ENCODE measurements around the gene IGFBPL1. TPM values are rescaled to one million over a fixed set of nuclear protein-coding genes. Genes with fewer than 3 reads are reported as not detected.

IGFBPL1 gene
- total RNA-seq, 1 experiment from 2014 or later = 37.9 TPM

GRCh38 chr9:38367898-38368297, 56.4 kb downstream of the IGFBPL1 start:
- Histone ChIP-seq H2BK5ac (ENCODE audit: insufficient read length, low read length) (no peak overlapping the region), H3K18ac (ENCODE audit: insufficient read length, low read depth, low read length) (no peak overlapping the region), H3K79me1 (ENCODE audit: insufficient read depth, low read depth, low read length, poor library complexity, severe bottlenecking) (no peaks in the 10 kb centered on the region), H4K5ac (ENCODE audit: insufficient read length, low read depth, low read length) (no peak overlapping the region), H2AFZ (ENCODE audit: low read length) (no peak overlapping the region), H3K4me1 (ENCODE audit: insufficient read depth, low read length) (no peaks in the 10 kb centered on the region), H2BK20ac (ENCODE audit: low read depth, low read length, poor library complexity, severe bottlenecking) (no peak overlapping the region), H3K4me2 (ENCODE audit: insufficient read depth, insufficient read length, low read length) (no peak overlapping the region), H3K79me2 (ENCODE audit: insufficient read depth, low read length) (no peaks in the 10 kb centered on the region), H3K56ac (ENCODE audit: insufficient read length, low read depth, low read length) (no peak overlapping the region), H2AK5ac (ENCODE audit: insufficient read length, low read length) (no peak overlapping the region), H3K14ac (ENCODE audit: insufficient read depth, low read length) (no peak overlapping the region), H3K23me2 (ENCODE audit: insufficient read length, low read depth, low read length, poor library complexity, severe bottlenecking) (no peaks in the 10 kb centered on the region), H3K9ac (ENCODE audit: extremely low read depth, insufficient read length, low read length) (no peak overlapping the region), H4K91ac (ENCODE audit: insufficient read length, low read depth, low read length) (no peak overlapping the region), H3T11ph (ENCODE audit: low read length) (no peak overlapping the region), H4K8ac (replicated peaks; ENCODE audit: insufficient read length, low read depth, low read length) (no peak overlapping the region), H3K9me3 (ENCODE audit: control insufficient read depth, low read depth, low read length) (no peaks in the 10 kb centered on the region), H3K23ac (ENCODE audit: insufficient read length, low read depth, low read length) (no peak overlapping the region), H3K27me3 (ENCODE audit: insufficient read depth, low read length) (no peaks in the 10 kb centered on the region), H3K27ac (ENCODE audit: insufficient read length, low read depth, low read length) (no peak overlapping the region), H2BK120ac (ENCODE audit: low read depth, low read length, poor library complexity, severe bottlenecking) (no peak overlapping the region), H4K20me1 (ENCODE audit: control insufficient read depth, insufficient read depth, insufficient read length) (no peaks in the 10 kb centered on the region), H2BK12ac (ENCODE audit: insufficient read length, low read depth, low read length) (no peak overlapping the region), H2BK15ac (ENCODE audit: low read depth, low read length) (no peak overlapping the region), H3K4ac (ENCODE audit: low read depth, low read length) (no peak overlapping the region)
- Mint-ChIP-seq H3K4me3 (no peak overlapping the region), H3K27ac (no peak overlapping the region), H3K9me3 (peaks cover 0 to 3% of the 10 kb centered on the region in 2 experiments; a peak in 1 of 5 replicates), H3K4me1 (peaks cover 13 to 15% of the 10 kb centered on the region in 2 experiments), H3K36me3 (ENCODE audit: insufficient read depth in 1 of 3, low read depth in 3 of 3) (no peaks in the 10 kb centered on the region), H3K27me3 (ENCODE audit: low read depth) (peaks cover 53% of the 10 kb centered on the region)
- DNase-seq = no peak
- no peak for TF ChIP-seq CTCF (conservative IDR thresholded peaks at IDR 0.05)
